Right ventricle myocardium inferior (tissue), 1 donor: Measurements from ENCODE around the gene EFHC2. TPM values are rescaled to one million over a fixed set of nuclear protein-coding genes. Genes with fewer than 3 reads are reported as not detected.
"Not testable (repeated sequence)": the region's sequence is repeated elsewhere in the genome, so short reads cannot be mapped to it uniquely, and the experiment has no call there.

Experiments
- ATAC-seq: fragments of 200-7000 bp; cut with Tn5 transposase; one replicate; pipeline ENCODE4 v1.9.1; 2020; ENCODE audit warnings: mild to moderate bottlenecking, moderate library complexity
- DNase-seq: peaks from one replicate; pipeline ENCODE4 v3.0.0; 2021; ENCODE audit errors: missing footprints
- intact Hi-C: fragments of 100-400 bp; cut with DNase I; formaldehyde crosslinking; loops from one replicate; pipeline ENCODE4 v1.11.0; 2022
- total RNA-seq: library from RNA; stranded (reverse); fragmentation: NEBNext Ultra II Directional; extraction: Animal tissue kit (Norgen Biotek cat#: 25700); gene quantifications from one replicate; pipeline ENCODE4 v1.2.1, GENCODE V29; 2021
- donor health status: DM: no; HTN: yes; CAD: no; lungs with severe emphysema.

EFHC2 gene
- total RNA-seq, 1 donor from 2014 or later = 17.5 TPM

GRCh38 chrX:44245733-44246132, 97.7 kb downstream of the EFHC2 start:
- intact Hi-C loops = no loop called here
- ATAC-seq = no peak
- DNase-seq = no peak

- intact Hi-C loops = loop anchor here (5.0 kb wide), 1 partner anchor 287 kb away; no protein-coding TSS in a partner anchor
- no peak for ATAC-seq
- no peak for DNase-seq
Observed at GRCh38 chrX:44244008-44244407, 99.5 kb downstream of the EFHC2 start.

DNA sequence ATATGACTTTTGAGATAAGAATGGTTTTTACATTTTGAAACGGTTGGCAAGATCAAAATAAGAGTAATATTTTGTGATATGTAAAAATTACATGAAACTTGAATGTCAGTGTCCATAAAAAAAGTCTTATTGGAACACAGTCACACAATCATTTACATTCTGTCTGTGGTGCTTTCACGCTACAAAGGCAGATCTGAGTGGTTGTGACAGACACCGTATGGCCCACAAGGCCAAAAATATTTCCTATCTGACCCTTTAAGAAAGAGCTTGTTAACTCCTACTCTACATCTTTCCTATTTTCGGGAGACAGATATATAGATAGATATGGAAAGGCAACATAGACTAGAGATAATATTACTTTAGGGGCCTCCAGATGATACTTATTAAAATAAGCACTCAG, 101.9 kb downstream of the EFHC2 start:
- DNase-seq (no peak), ATAC-seq (no peak)
- intact Hi-C loops = loop anchor here (5.0 kb wide), 1 partner anchor 284 kb away; no protein-coding TSS in a partner anchor

GRCh38 chrX:44240036-44240435, 103.4 kb downstream of the EFHC2 start:
- intact Hi-C loops = loop anchor here (5.0 kb wide), 1 partner anchor 283 kb away; no protein-coding TSS in a partner anchor
- ATAC-seq (no peak), DNase-seq (no peak)

DNA sequence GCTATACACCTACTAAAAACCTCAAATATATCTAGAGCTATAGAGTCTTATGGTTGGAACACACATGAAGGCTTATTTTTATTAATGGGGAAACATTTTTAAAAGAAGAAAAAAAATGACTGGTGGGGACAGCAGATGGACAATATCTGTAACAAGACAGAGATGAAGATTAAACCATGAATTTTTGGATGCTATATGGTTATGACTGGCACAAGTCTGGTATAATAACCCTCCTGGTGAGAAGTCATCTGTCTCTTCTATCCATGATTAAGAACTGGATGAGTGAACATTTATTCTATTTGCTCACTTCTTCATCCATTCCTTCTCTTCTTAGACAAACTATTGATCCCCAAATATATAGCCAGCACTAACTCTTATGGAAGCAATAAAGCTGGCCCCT, 104.4 kb downstream of the EFHC2 start:
- no peak for ATAC-seq
- intact Hi-C loops = no loop called here
- DNase-seq = no peak

DNA sequence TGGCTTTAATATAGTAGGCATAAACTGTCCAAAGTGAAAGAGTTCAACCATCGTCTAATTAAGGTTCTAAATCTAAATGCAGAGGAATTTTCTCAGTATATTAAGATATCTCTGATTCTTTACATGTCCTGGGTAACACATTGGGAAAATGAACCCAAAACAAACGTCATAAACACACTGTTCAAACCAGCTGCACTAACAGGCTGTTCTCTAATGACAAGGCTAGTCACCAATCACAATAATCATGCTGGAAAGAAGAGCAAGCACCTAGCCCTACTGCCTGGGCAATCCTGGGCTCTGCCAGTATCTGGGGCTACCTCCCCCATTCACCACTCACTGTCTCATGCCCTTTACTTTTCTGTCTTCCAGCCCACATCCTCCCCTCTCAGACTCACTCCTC, 107.9 kb downstream of the EFHC2 start:
- intact Hi-C loops = no loop called here
- ATAC-seq (no peak), DNase-seq (no peak)

- DNase-seq (no peak), ATAC-seq (no peak)
- intact Hi-C loops = no loop called here
Observed at GRCh38 chrX:44234541-44234940, 108.9 kb downstream of the EFHC2 start.

DNA sequence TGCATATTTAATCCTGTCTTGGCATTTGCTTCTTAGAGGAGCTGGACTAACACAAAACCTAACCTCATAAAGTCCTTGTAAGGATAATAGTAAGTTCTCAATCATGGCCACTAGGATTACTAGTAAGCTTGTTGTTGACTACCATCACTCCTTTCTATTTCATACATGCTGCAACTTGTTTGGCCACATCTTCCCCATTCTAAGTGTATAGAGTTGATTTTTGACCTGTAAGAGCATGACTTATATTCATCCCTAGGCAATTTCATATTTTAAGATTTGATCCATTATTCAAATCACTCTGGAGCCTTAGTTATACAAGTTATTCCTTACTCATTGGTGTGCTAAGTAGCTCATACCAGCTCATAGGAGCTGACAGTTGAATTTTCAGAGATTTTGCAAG, 109.4 kb downstream of the EFHC2 start:
- intact Hi-C loops = no loop called here
- DNase-seq (no peak), ATAC-seq (no peak)

- ATAC-seq = no peak
- DNase-seq = no peak
- intact Hi-C loops = no loop called here
Observed at GRCh38 chrX:44232081-44232480, 111.4 kb downstream of the EFHC2 start.

DNA sequence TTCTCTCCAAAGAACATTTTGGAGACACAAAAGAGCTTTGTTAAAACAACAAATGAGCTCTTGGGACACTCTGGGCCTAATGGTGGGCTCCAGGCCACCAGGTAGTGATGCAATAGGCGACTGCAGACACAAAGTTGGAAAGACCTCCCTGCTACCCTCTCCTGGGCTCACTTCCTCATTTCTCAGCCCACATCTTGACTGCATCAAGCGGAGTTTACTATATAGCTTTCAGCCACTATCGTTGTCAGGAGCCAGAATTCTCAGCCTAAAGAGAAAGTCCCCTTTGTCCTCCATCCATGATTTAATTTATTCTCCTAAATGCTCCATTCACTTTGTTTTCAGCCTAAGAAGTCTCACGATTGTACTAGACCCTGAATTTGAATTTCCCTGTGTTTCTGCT, 114.9 kb downstream of the EFHC2 start:
- ATAC-seq (no peak), DNase-seq (no peak)
- intact Hi-C loops = no loop called here

DNA sequence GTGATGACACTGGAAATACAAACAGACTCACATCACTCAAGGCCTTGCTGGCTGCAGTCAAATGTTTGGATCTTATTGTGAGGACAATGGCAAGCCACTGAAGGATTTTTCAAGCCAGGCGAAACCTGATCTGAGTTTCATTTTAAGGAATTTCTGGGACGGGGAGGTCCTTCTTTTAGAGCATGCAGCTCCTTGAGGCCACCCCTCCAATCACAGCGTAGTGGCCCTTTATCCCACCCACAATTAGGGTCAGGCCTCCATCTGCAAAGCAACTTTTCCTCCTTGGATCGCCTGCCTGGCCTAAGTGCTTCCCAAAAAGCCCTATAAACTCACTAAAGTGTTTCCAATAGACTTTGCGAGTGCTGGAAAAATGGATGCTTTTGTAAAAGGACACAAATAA, 115.5 kb downstream of the EFHC2 start:
- DNase-seq (no peak), ATAC-seq (no peak)
- intact Hi-C loops = no loop called here

DNA sequence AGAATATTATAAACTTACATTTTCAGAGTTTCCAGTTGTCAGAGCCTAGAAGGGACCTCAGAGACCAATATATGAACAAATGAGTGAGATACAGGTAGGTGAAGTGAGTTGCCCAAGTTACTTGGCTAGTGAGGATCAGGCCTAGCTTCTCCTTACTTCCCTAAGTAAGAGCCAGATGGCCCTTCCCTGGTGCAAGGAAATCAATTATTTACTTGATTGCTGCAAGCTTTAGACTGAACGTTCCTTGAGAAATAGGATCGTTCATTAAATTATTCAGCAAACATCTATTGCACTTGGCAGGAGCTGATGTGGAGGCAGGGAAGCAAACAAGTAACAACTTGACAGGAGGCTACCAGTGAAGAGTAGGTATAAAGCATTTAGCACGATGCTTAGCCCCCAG, 117.8 kb downstream of the EFHC2 start:
- no peak for ATAC-seq

DNA sequence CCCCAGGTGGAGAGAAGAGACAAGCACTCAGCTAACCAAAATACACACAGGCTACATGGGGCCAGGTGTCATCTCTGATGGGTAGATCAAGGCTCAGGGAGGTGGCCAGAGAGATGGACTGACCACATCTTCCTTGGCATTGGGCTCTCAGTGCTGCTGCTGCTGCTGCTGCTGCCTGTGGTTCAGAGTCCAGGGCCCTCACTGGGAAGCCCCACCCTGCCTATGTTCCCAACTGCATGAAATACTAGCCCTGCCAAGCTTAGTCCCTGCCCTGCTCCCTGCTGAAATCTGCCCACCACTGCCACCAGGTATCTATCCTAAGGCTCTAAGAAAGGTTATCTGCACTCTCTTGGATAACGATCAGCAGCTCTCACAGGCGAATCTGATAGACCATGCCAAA, 118.7 kb downstream of the EFHC2 start:
- no peak for DNase-seq
- intact Hi-C loops = no loop called here
- no peak for ATAC-seq

More for the DNA sequence above, 117.8 kb downstream of the EFHC2 start:
- DNase-seq = no peak
- intact Hi-C loops = no loop called here

GRCh38 chrX:44223150-44223549, 120.3 kb downstream of the EFHC2 start:
- intact Hi-C loops = no loop called here
- ATAC-seq (no peak), DNase-seq (no peak)

GRCh38 chrX:44218465-44218864, 125.0 kb downstream of the EFHC2 start:
- DNase-seq (no peak), ATAC-seq (no peak)
- intact Hi-C loops = no loop called here

GRCh38 chrX:44216171-44216570, 127.3 kb downstream of the EFHC2 start:
- no peak for DNase-seq
- ATAC-seq = no peak
- intact Hi-C loops = no loop called here

DNA sequence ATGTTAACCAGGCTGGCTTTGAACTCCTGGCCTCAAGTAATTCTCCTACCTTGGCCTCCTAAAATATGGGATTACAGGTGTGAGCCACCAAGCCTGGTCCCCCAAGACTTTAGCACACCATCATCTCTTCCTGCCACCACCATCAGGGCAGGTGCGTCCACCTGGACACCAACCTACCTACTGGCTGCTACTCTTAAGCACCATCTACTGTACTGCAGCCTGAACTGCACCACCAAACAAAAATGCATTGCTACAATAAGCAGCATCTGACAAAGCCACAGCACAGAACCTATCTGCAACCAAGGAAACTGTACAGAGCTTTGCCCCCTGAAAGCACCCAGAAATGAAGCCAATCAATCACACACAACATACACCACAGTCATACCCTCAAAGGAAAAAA, 139.7 kb downstream of the EFHC2 start:
- no peak for ATAC-seq
- no peak for DNase-seq
- intact Hi-C loops = no loop called here

DNA sequence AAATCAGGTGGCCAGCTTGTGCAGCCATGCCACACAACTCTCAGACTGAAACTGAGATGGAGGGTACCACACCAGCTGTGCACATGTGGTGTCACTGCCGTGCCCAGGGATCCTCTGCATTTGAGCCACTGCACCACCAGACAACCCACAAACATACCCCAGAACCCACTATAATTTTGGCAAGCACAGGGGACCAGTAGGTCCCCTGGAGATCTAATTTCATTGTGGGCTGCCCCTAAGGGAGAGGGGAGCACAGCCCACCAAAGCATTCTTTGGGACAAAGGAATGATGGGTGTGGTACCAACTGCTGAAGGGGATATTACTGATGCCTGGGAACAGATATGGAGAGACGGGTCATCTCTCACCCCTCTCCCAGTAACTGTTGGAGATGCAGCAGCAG, 140.9 kb downstream of the EFHC2 start:
- DNase-seq (no peak), ATAC-seq (no peak)
- intact Hi-C loops = no loop called here

- ATAC-seq (no peak), DNase-seq (no peak)
- intact Hi-C loops = no loop called here
Observed at GRCh38 chrX:44189116-44189515, 154.4 kb downstream of the EFHC2 start.

- DNase-seq, ATAC-seq, intact Hi-C loops: not testable (repeated sequence)
Observed at GRCh38 chrX:44187915-44188314, 155.6 kb downstream of the EFHC2 start.

DNA sequence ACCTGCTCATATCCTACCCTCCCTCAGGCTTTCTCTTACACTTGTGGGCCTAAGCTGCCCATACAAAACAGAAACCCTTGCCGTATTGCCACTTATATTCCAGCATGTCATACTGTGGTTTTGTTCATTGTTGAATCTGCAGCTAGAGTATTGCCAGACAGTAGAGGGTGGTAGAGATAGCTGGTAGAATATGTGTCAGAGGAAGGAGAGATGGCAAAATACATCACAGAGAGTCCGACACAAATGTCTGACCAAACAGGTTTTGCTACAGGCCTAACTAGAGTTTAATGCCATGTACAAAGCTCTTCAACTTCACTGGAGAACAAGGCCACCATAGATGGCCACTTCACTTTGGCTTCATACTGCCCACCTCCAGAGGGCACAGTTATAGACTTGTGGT, 160.1 kb downstream of the EFHC2 start:
- ATAC-seq (no peak), DNase-seq (no peak)
- intact Hi-C loops = no loop called here
